ENCODE data around the gene CORIN.

DNA sequence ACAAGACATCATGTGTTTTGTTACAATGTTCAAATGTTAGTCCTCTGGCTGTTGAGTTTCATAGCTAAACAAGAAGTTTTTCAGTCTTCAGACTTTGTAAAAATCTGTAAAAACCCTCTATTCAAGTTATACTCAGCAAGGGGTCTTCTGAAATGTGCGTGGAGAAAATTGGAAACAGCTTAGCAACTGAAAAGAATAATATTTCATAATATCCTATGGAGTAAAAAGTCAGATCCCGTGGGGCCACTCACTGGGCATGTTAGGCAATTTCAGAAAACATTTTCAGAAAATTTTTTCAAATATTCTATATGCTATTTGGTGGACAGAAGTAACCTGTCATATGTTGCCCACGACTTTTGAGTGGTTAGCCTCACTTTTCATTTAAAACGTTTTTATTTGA is 118.3 kb downstream of the CORIN start:
- TF ChIP-seq, protein P1, sequence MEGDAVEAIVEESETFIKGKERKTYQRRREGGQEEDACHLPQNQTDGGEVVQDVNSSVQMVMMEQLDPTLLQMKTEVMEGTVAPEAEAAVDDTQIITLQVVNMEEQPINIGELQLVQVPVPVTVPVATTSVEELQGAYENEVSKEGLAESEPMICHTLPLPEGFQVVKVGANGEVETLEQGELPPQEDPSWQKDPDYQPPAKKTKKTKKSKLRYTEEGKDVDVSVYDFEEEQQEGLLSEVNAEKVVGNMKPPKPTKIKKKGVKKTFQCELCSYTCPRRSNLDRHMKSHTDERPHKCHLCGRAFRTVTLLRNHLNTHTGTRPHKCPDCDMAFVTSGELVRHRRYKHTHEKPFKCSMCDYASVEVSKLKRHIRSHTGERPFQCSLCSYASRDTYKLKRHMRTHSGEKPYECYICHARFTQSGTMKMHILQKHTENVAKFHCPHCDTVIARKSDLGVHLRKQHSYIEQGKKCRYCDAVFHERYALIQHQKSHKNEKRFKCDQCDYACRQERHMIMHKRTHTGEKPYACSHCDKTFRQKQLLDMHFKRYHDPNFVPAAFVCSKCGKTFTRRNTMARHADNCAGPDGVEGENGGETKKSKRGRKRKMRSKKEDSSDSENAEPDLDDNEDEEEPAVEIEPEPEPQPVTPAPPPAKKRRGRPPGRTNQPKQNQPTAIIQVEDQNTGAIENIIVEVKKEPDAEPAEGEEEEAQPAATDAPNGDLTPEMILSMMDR (conservative IDR thresholded peaks at IDR 0.05; ENCODE audit: low read length): no peak
- no peak for TF ChIP-seq EZH2phosphoT487 (IDR thresholded peaks at IDR 0.05; ENCODE audit: borderline replicate concordance)

Measured in Loucy (cell line).